ENCODE data around the gene PDK4.
"Not testable (repeated sequence)": the region's sequence is repeated elsewhere in the genome, so short reads cannot be mapped to it uniquely, and the experiment has no call there.

The PDK4 gene

GRCh38 chr7:95558864-95559263, 37.5 kb downstream of the PDK4 start:
- DNase-seq: no peak

- no peak for DNase-seq
Observed at GRCh38 chr7:95556777-95557176, 39.5 kb downstream of the PDK4 start.

- DNase-seq: no peak
Observed at GRCh38 chr7:95553939-95554338, 42.4 kb downstream of the PDK4 start.

GRCh38 chr7:95552010-95552926, 44.0 kb downstream of the PDK4 start:
- DNase-seq: not testable (repeated sequence)

- DNase-seq: no peak
Observed at GRCh38 chr7:95550546-95550945, 45.8 kb downstream of the PDK4 start.

- DNase-seq: no peak
Observed at GRCh38 chr7:95549818-95550529, 46.3 kb downstream of the PDK4 start.

- DNase-seq: no peak
Observed at GRCh38 chr7:95547361-95548348, 48.7 kb downstream of the PDK4 start.

GRCh38 chr7:95546647-95547046, 49.7 kb downstream of the PDK4 start:
- no peak for DNase-seq

- no peak for DNase-seq
Observed at GRCh38 chr7:95545673-95546072, 50.6 kb downstream of the PDK4 start.

GRCh38 chr7:95545007-95545615, 51.2 kb downstream of the PDK4 start:
- no peak for DNase-seq

- DNase-seq: no peak
Observed at GRCh38 chr7:95544171-95544570, 52.1 kb downstream of the PDK4 start.

- DNase-seq: no peak
Observed at GRCh38 chr7:95543312-95543711, 53.0 kb downstream of the PDK4 start.

GRCh38 chr7:95540366-95540765, 56.0 kb downstream of the PDK4 start:
- DNase-seq: no peak

GRCh38 chr7:95539426-95539825, 56.9 kb downstream of the PDK4 start:
- DNase-seq: no peak

- DNase-seq: no peak
Observed at GRCh38 chr7:95537468-95537867, 58.8 kb downstream of the PDK4 start.

- DNase-seq: no peak
Observed at GRCh38 chr7:95536656-95537311, 59.5 kb downstream of the PDK4 start.

- DNase-seq: no peak
Observed at GRCh38 chr7:95535662-95536061, 60.7 kb downstream of the PDK4 start.

GRCh38 chr7:95534796-95535195, 61.5 kb downstream of the PDK4 start:
- DNase-seq: no peak
